ENCODE data around the gene RNF111.
"Not testable (repeated sequence)": the region's sequence is repeated elsewhere in the genome, so short reads cannot be mapped to it uniquely, and the experiment has no call there.

Gene RNF111

DNA sequence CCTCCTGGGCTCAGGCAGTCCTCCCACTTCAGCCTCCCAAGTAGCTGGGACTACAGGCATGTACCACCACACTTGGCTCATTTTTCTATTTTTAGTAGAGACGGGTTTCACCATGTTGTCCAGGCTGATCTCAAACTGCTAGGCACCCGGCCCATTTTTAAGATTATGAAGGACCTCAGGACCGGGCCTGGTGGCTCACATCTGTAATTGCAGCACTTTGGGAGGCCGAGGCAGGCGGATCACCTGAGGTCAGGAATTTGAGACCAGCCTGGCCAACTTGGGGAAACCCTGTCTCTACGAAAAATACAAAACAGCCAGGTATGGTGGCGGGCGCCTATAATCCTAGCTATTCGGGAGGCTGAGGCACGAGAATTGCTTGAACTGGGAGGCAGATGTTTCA lies 12.8 kb downstream of the RNF111 start:
- not testable (repeated sequence) for DNase-seq

DNA sequence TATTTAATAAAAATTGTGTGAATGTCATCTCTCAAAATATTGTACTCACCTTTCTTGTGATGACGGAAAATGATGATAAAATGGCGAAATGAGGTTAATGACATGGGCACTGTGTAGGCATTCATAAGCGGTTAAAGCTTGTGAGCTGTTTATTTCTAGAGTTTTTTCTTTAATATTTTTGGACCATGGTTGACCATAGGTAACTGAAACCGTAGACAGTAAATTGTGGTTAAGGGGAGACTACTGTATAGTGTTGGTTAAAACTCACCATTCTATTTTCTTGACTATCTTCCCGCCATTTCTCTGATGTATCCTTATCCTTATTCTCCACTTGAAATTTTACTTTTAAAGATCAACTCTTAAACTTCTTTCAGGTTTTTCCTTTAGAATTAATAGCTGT lies 14.5 kb downstream of the RNF111 start:
- DNase-seq = no peak

DNA sequence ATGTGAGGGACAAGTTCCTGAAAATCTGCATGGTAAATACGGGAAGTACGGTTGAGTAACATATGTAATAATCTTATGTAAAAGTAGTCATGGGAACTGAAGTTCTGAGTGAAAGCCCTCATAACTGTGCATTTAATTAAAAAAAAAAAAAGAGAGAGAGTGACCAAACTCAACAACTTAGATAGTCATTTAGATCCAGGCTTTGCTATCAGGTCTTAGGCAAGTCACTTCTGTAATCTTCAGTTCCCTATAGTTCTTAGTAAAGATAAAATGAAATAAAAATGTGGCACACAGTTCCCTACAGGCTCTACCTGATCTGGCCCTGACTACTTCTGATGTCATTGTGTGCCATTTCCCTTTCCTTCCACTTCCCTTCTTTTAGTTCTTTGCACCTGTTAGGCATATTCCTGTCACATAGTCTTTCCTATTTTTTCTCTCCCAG lies 15.0 kb downstream of the RNF111 start:
- no peak for DNase-seq

DNA sequence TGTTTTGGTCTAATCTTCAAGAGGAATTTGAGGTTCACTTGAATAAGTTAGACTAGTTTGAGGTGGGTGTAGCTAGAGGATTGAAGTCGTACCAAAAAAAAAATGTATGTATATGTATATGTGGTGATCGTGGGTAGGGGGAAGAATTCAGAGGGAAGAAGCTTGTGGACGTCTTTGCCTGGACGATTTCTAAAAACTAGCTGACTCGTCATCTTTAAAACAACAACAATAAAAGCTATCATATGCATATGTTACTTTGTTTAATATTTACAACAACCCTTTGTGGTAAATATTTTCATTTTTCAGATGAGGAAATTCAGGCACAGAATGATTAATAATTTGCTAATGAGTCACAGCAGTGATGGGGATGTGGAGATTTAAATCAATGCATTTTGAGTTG lies 18.1 kb downstream of the RNF111 start:
- DNase-seq = no peak

DNA sequence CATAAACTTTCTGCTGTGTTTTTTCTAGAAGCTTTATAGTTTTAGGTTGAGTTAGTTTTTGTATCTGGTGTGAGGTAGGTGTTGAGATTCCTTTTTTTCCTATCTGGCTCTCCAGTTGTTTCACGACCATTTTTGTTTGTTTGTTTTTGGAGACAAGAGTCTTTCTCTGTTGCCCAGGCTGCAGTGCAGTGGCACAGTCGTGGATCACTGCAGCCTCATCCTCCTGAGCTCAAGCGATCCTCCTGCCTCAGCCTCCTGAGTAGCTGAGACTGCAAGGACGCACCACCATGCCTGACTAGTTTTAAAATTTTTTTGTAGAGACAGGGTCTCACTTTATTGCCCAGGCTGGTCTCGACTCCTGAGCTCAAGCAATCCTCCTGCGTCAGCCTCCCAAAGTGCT lies 20.6 kb downstream of the RNF111 start:
- no peak for DNase-seq

DNA sequence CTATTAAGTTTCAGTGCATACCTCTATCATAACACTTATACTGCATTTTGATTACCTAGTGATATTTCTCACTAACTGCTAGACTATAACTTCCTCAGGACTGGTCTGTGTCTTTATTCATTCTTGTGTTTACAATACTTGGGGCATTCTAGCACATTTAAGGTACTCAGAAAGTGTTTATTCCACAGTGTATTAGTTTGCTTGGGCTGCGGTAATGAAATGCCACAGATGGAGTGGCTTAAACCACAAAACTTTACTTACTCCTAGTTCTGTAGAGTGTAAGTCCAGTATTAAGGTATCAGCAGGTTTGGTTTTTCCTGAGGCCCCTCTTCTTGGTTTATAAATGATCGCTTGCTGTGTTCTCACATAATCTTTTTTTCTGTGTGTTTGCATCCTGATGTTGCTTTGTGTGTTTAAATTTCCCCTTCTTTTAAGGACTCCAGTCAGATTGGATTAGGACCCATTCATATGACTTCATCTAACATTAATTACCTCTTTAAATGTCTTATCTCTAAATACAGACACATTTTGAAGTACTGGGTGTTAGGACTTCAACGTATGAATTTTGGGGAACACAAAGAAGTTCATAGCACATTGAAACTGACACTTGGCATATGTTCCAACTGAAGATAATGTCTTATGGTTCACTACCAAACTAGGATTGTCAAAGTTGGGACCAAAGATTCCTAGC lies 23.9 kb downstream of the RNF111 start:
- DNase-seq = no peak

DNA sequence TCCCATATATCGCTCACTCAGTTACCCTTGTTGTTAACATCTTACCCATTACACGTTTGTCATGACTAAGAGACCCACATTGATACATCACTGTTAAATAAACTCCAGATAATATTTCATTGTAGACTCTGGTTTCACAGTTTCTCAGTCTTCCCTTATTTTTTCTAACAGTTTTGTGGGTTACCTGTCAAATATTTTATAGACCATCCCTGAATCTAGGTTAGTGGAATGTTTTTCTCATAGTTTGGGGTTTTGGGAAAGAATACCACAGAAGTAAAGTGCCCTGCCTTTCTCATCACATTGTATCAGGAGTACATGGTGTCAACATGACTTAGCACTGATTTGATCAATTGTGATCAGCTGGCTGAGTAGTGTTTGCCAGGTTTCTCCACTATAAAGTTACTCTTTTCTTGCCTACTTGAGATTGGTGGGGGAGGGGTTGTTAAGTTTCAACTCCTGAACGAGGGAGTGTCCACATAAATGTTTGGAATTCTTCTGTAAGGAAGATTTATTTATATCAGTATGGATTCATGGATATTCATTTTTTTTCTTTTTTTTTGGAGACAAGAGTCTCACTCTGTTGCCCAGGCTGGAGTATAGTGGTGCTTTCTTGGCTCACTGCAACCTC lies 25.9 kb downstream of the RNF111 start:
- no peak for DNase-seq

DNA sequence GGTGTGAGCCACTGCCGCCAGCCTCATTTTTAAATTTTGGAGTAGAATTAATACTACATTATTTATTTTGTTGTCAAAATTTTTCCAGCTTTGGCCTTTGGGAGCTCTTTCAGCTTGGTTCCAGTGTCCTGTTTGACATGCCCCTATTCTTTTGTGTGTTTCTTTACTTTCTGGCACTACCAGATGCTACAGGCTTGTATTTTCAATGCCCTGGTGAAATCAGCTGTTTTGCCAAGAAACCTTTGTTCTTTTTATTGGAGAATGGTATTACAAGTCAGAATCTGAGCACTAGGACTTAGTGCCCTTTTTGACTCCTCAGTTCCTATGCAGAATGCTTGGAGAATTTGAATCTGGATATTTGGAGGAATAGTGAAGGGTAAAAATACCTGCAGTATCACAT lies 26.6 kb downstream of the RNF111 start:
- no peak for DNase-seq

DNA sequence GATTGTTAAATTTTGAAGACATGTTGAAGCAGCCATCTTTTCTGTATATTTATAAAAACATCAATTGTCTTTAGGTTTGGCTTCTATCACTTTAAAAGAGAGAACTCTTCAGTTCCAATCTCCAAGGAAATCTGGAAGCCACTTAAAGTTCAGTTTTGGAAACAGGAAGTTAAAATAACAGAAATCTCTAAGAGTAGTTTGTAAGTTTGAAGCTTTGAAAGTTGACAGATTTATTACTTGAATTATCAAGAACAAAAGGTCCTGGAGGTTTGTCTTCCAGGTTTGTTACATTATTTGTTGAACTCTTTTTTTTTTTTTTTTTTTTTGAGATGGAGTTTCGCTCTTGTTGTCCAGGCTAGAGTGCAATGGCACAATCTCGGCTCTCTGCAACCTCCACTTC lies 30.0 kb downstream of the RNF111 start:
- no peak for DNase-seq

DNA sequence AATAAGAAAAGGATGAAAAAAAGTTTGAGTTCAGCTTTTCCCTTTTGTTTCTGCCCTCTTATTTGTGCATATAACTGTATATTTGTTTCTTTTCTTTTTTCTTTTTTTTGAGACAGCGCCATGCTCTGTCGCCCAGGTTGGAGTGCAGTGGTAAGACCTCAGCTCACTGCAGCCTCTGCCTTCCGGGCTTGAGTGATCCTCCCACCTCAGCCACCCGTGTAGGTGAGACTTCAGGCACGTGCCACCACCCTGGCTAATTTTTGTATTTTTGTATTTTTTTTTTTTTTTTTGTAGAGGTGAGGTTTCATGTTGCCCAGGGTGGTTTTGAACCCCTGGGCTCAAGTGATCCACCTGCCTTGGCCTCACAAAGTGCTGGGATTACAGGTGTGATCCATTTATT lies 31.4 kb downstream of the RNF111 start:
- no peak for DNase-seq

DNA sequence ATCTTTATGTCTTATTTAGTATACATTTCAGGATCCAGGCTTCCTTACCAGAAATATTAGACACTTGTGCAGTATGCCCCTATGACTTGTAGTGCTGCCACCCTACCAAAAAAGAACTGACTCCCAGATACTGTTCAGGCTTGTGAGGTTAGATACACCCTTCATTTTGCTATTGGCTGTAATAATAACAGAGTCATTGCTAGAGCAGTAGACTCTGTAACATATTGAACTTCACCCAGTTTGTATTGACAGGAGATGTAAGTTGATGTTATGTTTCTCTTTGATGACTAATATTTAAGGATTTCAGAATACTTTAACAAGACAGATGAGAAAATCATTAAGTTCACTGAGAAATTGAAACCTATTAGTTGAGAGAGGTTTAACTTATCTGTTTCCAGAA lies 32.9 kb downstream of the RNF111 start:
- DNase-seq = no peak

DNA sequence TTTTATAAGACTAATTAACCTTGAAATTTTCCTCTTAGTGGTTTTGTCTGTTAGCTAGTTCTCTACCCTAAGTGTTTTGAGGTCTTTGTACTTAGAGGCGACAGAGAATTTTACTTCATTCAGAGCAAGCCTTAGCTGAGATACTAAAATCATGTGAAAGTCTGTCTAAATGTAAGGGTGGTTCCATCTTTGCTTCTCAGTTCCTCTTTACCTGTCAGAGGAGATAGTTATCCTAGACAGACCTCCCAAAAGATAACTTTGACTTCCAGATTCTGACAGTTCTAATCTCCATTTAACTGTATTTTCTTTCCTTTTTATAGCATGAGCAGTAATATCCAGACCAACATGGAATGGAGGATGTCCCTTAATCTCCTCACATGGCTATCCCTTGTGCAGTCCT lies 34.7 kb downstream of the RNF111 start:
- DNase-seq = no peak

DNA sequence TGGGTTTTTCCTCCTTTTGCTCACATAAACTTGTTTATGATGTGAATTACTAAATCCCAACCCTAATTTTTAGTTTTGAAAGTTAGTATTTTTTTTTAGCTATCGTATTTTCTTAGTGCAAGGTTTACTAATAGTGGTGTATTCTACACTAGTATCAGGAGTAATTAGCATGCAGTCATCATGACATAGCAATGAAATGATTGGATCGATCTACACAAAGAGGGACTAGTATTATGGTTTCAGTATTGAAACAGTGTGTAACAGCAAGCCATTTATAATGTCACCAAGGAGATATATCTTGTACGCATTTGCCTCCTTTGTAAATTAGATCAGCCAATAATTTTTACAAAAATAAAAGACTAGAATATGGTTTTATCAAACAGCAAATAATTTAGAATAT lies 38.7 kb downstream of the RNF111 start:
- no peak for DNase-seq

DNA sequence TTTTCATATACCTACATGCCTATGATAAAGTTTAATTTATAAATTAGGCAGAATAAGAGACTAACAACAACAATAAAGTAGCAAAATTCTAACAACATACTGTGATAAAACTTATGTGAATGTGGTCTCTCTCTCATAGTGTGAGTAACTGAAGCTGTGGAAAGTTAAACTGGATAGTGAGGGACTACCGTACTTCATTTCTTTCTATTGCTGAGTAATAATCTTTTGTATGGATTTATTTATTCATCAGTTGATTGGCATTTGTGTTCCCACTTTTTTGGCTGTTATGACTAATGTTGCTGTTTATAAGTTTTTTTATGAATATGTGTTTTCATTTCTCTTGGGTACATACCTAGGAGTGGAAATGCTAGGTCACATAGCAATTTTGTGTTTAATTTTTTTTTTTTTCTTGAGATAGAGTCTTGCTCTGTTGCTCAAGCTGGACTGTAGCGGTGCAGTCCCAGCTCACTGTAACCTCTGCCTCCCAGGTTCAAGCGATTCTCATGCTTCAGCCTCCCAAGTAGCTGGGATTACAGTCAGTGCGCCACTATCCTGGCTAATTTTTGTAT lies 41.0 kb downstream of the RNF111 start:
- no peak for DNase-seq

DNA sequence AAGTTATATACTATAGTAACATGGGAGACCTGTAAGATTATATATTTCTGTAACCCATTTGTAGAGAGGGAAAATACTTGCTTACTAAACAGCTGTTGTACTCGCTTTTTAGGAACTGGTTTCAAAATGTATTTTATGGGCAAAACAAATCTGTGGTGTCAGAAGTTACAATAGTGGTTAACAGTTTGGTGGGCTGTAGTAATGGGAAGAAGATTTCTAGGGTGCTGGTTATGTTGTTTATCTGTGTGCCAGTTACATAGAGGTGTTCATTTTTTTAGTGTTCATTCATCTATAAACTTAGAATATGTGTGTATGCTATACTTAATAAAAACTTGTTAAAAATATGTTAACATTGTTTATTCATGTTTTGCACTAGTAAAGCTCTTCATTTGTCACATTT lies 42.1 kb downstream of the RNF111 start:
- no peak for DNase-seq

DNA sequence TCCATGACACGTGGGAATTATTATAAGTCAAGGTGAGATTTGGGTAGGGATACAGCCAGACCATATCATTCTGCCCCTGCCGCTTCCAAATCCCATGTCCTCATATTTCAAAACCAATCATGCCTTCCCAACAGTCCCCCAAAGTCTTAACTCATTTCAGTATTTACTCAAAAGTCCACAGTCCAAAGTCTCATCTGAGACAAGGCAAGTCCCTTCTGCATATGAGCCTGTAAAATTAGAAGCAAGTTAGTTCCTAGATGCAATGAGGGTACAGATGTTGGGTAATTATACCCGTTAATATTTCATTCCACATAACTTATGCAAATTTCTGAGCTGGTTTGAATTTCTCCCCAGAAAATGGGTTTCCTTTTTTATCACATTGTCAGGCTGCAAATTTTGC lies 47.7 kb downstream of the RNF111 start:
- no peak for DNase-seq

DNA sequence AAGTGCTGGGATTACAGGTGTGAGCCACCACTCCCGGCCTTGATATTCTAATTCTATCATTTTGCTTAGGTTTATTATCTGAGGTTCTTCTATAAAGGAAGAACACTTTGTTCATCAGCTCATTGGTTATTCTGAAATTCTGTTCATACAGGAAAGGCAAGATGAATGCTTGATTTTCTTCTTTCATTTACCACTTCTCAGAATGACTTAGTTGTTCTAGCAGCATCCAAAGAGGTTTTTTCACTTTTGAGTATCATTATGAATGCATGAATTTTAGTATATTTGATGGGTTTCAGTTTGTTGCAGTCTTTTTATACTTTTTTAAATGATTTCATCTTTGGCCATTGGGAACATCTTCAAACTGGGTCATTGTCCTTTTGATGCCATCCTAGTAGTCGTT lies 51.8 kb downstream of the RNF111 start:
- DNase-seq = no peak

DNA sequence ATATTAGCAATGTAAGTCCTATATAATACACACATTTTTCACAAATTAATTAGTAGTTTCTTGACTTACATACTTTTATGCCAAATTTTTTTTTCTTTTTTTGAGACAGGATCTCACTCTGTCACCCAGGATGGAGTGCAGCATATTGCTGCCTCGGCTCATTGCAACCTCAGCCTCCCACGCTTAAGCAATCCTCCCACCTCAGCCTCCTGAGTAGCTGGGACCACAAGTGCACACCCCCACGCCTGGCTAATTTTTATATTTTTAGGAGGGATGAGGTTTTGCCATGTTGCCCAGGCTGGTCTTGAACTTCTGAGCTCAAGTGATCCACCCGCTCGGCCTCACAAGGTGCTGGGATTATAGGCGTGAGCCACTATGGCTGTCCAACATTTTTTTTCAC lies 54.6 kb downstream of the RNF111 start:
- no peak for DNase-seq

DNA sequence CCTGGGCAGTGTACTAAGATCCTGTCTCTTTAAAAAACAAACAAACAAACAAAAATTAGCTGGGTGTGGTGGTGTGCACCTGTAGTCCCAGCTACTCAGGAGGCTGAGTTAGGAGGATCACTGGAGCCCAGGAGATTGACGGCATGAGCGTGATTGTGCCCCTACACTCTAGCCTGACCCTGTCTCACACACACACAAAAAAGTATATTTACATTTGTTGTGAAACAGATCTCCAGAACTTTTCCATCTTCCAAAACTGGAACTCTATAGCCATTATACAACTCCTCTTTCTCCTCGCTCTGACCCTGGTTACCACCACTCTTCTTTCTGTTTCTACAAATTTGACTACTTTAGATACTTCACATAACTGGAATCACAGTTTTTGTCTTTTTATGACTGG lies 61.4 kb downstream of the RNF111 start:
- no peak for DNase-seq

DNA sequence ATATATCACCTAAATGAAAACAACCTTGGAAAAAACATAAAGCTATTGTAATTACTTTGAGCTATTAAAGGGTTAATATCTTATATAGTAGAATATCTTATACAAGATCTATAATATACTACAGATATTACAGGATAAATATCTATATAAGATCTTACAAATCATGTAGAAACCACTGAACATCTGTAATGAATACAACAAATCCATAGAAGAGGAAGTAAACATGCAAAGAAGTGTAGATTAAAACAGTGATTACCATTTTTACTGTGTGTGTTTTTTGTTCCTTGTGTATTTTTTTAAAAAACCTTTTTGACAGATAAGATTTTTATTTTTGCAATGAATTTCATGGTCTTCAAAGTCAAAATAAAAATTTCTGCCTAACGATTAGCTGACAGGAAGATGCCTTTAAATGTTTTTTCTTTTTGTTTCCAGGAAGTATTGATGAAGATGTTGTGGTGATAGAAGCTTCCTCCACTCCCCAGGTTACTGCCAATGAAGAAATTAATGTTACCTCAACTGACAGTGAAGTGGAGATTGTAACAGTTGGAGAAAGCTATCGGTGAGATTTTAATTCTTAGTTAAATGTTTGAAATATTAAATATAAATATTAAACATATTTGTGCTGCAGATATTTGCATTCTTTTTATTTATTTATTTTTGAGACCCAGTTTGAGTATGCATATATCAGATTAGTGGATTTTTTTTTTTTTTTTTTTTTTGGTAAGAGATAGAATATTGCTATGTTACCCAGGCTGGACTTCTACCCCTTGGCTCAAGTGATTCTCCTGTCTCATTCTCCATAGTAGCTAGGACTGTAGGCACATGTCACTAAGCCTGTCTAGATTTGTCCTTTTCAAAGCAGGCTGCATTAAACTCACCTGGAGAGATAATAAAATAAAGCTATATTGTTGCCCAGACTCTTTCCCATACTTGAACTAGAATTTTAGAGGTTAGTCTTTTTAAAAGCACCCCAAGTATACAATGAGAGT lies 64.7 kb downstream of the RNF111 start:
- DNase-seq = no peak

DNA sequence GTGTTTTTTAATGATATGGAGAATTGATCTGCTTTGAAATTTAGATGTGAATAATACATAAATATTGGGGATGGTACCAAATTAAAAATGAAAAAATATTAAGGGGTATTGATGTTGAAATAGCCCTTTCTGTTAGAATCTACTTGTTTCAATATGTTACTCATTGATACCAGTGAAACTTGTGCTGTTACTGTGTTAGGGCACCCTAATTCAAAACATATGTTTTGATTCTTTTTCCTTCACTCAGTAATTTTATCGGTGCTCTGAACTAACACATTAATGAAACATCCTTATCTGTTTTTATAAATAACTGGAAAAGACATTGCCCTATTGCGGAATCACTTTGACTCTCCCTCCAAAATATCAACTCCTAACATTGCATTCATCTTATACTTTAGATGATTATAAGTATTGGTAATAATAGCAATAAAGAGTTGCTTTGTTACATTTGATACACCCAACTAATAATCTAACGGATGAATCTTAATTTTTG lies 65.5 kb downstream of the RNF111 start:
- no peak for DNase-seq

DNA sequence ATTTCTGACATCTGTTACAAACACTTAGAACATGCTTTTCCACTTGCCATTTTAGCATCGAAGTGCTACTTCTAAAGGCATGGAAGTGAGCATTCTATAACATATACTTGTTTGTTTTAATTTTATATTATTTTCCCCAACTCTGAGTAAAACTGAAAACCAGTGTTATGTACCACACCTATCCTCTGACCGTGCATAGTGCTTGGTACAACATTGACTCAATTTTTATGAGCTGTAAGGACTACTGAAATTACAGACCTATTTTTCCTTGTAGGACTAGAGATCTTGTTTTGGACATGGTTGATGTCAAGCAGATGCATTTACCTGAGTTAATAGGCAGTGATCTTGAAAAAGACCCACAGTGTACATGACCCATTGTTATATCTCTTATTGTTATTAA lies 66.0 kb downstream of the RNF111 start:
- no peak for DNase-seq
